GM12878 (cell line): ENCODE measurements around the gene OR10Z1. TPM values are rescaled to one million over a fixed set of nuclear protein-coding genes. Genes with fewer than 3 reads are reported as not detected.

ENCODE experiments used
- ATAC-seq: fragments of 200-7000 bp; cut with Tn5 transposase; 3 replicates; pipeline ENCODE4 v1.9.1; 2020; ENCODE audit warnings: mild to moderate bottlenecking, moderate library complexity
- Bru-seq: library from RNA; stranded (reverse); fragments of 400-500 nt; gene quantifications from one replicate; lab custom pipeline; 2021; lab: Mats Ljungman, UMichigan
- BruChase-seq, 2 experiments: library from RNA; stranded (reverse); fragments of 400-500 nt; gene quantifications; one replicate each; lab custom pipeline; 2021; lab: Mats Ljungman, UMichigan
- BruUV-seq: library from RNA; stranded (reverse); fragments of 400-500 nt; replicated peaks from 2 replicates; lab custom pipeline; 2021; lab: Mats Ljungman, UMichigan
- CTCF ChIA-PET: fragments of 300-600 bp; sonication (Branson Sonifier 250); formaldehyde crosslinking; extraction: SDS; loops from one replicate; lab custom pipeline; 2021; ENCODE audit warnings: inconsistent platforms; lab: Yijun Ruan, JAX
- POLR2A ChIA-PET: fragments of 350-600 bp; formaldehyde crosslinking; extraction: SDS; loops from one replicate; lab custom pipeline; 2021; ENCODE audit warnings: inconsistent platforms; lab: Charles Lee
- RAD21 ChIA-PET: fragments of 300-600 bp; sonication (Branson Sonifier 250); formaldehyde crosslinking; loops from one replicate; lab custom pipeline; 2023; ENCODE audit warnings: antibody characterized with exemption; ENCODE audit not compliant: unreplicated experiment; lab: Charles Lee
- SMC1A ChIA-PET: fragments of 300-600 bp; sonication (Branson Sonifier 250); formaldehyde crosslinking; loops from one replicate; lab custom pipeline; 2023; ENCODE audit not compliant: unreplicated experiment, uncharacterized antibody; lab: Charles Lee
- DNase-seq: peaks from one replicate; pipeline ENCODE4 v3.0.0-alpha.2; 2011; ENCODE audit warnings: low read depth, low spot score
- FAIRE-seq: peaks from 3 replicates; lab custom pipeline; 2011; peaks lifted over from hg19 to GRCh38; lab: Jason Lieb, UNC
- H2AFZ ChIP-seq: 2 replicates; pipeline ENCODE4 v1.6.0; 2011; ENCODE audit warnings: low read depth, low read length, control low read depth; ENCODE audit not compliant: control insufficient read depth
- H3K27ac ChIP-seq: 2 replicates; pipeline ENCODE4 v1.5.1; 2011; ENCODE audit warnings: control low read depth; ENCODE audit not compliant: control insufficient read depth, insufficient read depth
- H3K27me3 ChIP-seq, 2 experiments: replicated peaks in 1 of 2; 2 replicates each; pipeline versions ENCODE4 v1.6.0 to v1.6.1; 2011; ENCODE audit warnings: low read length in 1 of 2; ENCODE audit not compliant: control insufficient read depth in 2 of 2, insufficient read depth in 2 of 2
- H3K36me3 ChIP-seq, 2 experiments: 2 replicates each; pipeline ENCODE4 v1.5.1; 2011; ENCODE audit warnings: low read length in 1 of 2; ENCODE audit not compliant: control insufficient read depth in 2 of 2, insufficient read depth in 2 of 2
- H3K4me1 ChIP-seq: 2 replicates; pipeline ENCODE4 v1.6.1; 2011; ENCODE audit warnings: mild to moderate bottlenecking, low read length, moderate library complexity, mixed read lengths; ENCODE audit not compliant: control insufficient read depth, insufficient read depth
- H3K4me2 ChIP-seq: 2 replicates; pipeline ENCODE4 v1.6.0; 2011; ENCODE audit warnings: control low read depth; ENCODE audit not compliant: control insufficient read depth, insufficient read depth
- H3K4me3 ChIP-seq: fragments of 200-600 bp; sonication (generic); 2 replicates; pipeline ENCODE4 v1.5.1; 2016
- H3K79me2 ChIP-seq: 2 replicates; pipeline ENCODE4 v1.6.0; 2011; ENCODE audit warnings: low read length; ENCODE audit not compliant: control insufficient read depth, insufficient read depth
- H3K9ac ChIP-seq: 2 replicates; pipeline ENCODE4 v1.8.0; 2011; ENCODE audit warnings: low read length, control low read depth, mixed read lengths; ENCODE audit not compliant: control insufficient read depth, insufficient read depth
- H3K9me3 ChIP-seq: replicated peaks from 3 replicates; pipeline ENCODE4 v1.5.1; 2011; ENCODE audit warnings: mild to moderate bottlenecking, low read length; ENCODE audit not compliant: control insufficient read depth, insufficient read depth
- H4K20me1 ChIP-seq: 2 replicates; pipeline ENCODE4 v1.6.0; 2011; ENCODE audit not compliant: control insufficient read depth, insufficient read depth
- E2F8 ChIP-seq: fragments of 450-650 bp; IDR thresholded peaks from 2 replicates; pipeline ENCODE4 v1.6.1; 2018; ENCODE audit warnings: mild to moderate bottlenecking, low read depth, moderate library complexity; ENCODE audit not compliant: partially characterized antibody
- TCF3 ChIP-seq: IDR thresholded peaks from 2 replicates; pipeline ENCODE4 v1.6.1; 2012; ENCODE audit warnings: low read depth, mild to moderate bottlenecking, low read length, borderline replicate concordance; ENCODE audit not compliant: insufficient read depth
- WGBS: methylation state at CpG from one replicate; pipeline ENCODE4 v1.1.6; 2016; ENCODE audit warnings: low lambda C conversion rate; ENCODE audit not compliant: insufficient replicate concordance, insufficient coverage; ENCODE audit errors: missing lambda C conversion rate; 5-methylcytosine and 5-hydroxymethylcytosine counted together
- in situ Hi-C: fragments of 300-500 bp; cut with MboI; formaldehyde crosslinking; loops from 9 replicates; pipeline ENCODE4 v1.14.3; 2018; ENCODE audit warnings: mixed read lengths
- intact Hi-C: fragments of 100-400 bp; cut with micrococcal nuclease; formaldehyde crosslinking; loops from one replicate; pipeline ENCODE4 v1.14.2; 2022; ENCODE audit not compliant: unreplicated experiment
- long read RNA-seq, 2 experiments: library from polyadenylated mRNA; unstranded; transcript quantifications; one replicate each; pipeline ENCODE4 v2.0.0, GENCODE V29; 2019 to 2020
- polyA minus RNA-seq, 3 experiments: library from RNA; depleted of rRNA, polyadenylated mRNA; stranded (reverse); fragments of >200 nt; gene quantifications; 2 replicates each; pipeline ENCODE4 v1.2.3, GENCODE V29; 2011
- polyA plus RNA-seq, 11 experiments: library from polyadenylated mRNA; depleted of rRNA in 4 of 11; unstranded in 6 of 11; stranded (reverse) in 5 of 11; fragments of >200 nt; fragmentation: Nextera tagmentation in 4 of 11; fragmentation: Illumina TruSeq in 1 of 11; extraction: Ambion mirVana in 4 of 11; extraction: Trizol in 1 of 11; gene quantifications; 1 replicate in 1 of 11; 2 replicates in 10 of 11; pipeline versions ENCODE4 v1.2.1 to v1.2.3, GENCODE V29; 2011 to 2016; ENCODE audit warnings: inconsistent platforms in 2 of 11, missing spikeins in 2 of 11, low read depth in 1 of 11
- total RNA-seq, 4 experiments: library from RNA; depleted of rRNA in 3 of 4; stranded (reverse); fragments of >200 nt in 3 of 4; fragmentation: Illumina TruSeq in 1 of 4; extraction: Trizol in 1 of 4; gene quantifications; 2 replicates each; pipeline versions ENCODE4 v1.2.1 to v1.2.3, GENCODE V29; 2013 to 2021
- TF ChIP-seq, protein P1 (sequence below): fragments of 450-650 bp; IDR thresholded peaks from 2 replicates; pipeline ENCODE4 v1.6.1; 2017; ENCODE audit warnings: borderline replicate concordance

The OR10Z1 gene
- total RNA-seq (2013; cell fraction: nucleolus; rRNA removed) = not detected in 2 replicates
- not detected in 2 replicates for total RNA-seq (2014; rRNA removed)
- total RNA-seq (2014; rRNA removed; fragmentation: Illumina TruSeq; extraction: Trizol) = not detected in 2 replicates
- not detected in 2 replicates for total RNA-seq (2021)
- polyA plus RNA-seq (2011; ENCODE audit: low read depth) = not detected
- not detected in 2 replicates for polyA plus RNA-seq (2011; rRNA removed)
- polyA plus RNA-seq (2011; cell fraction: cytosol; rRNA removed) = not detected in 2 replicates
- not detected in 2 replicates for polyA plus RNA-seq (2011; cell fraction: nucleus; rRNA removed)
- not detected in 2 replicates for polyA plus RNA-seq (2012)
- polyA plus RNA-seq (2014; fragmentation: Illumina TruSeq; extraction: Trizol) = not detected in 2 replicates
- polyA plus RNA-seq (2014; fragmentation: Nextera tagmentation; extraction: Ambion mirVana) = not detected
- polyA plus RNA-seq (2014; rRNA removed) = not detected in 2 replicates
- polyA plus RNA-seq (2016; fragmentation: Nextera tagmentation; extraction: Ambion mirVana) = not detected
- not detected in 2 replicates for polyA minus RNA-seq (2011; rRNA and poly(A)+ RNA removed)
- polyA minus RNA-seq (2011; cell fraction: cytosol; rRNA and poly(A)+ RNA removed) = not detected in 2 replicates
- not detected in 2 replicates for polyA minus RNA-seq (2011; cell fraction: nucleus; rRNA and poly(A)+ RNA removed)
- Bru-seq, nascent RNA = not detected
- BruChase-seq, experiment 1, labeled RNA remaining after a 6-hour chase = not detected
- BruChase-seq, experiment 2, labeled RNA remaining after a 2-hour chase = not detected
- long read RNA-seq, experiment 1 = 0 reads
- long read RNA-seq, experiment 2 = 0 reads

- Histone ChIP-seq H3K4me2 (no peak within 1 kb of the TSS), H3K9me3 (no peaks in the 10 kb centered on the region), H3K27me3 (no peaks in the 10 kb centered on the region), H3K4me1 (no peaks in the 10 kb centered on the region), H4K20me1 (no peaks in the 10 kb centered on the region), H3K27ac (no peak within 1 kb of the TSS), H2AFZ (no peak within 1 kb of the TSS), H3K79me2 (no peaks in the 10 kb centered on the region), H3K36me3 (no peaks in the 10 kb centered on the region), H3K4me3 (no peak within 1 kb of the TSS), H3K9ac (no peak within 1 kb of the TSS)
- ChIA-PET RAD21 (no interaction called here), SMC1A (no interaction called here), POLR2A (no interaction called here), CTCF (no interaction called here)
- FAIRE-seq (no peak), DNase-seq (no peak), ATAC-seq (no peak)
- no TSS peak for BruUV-seq
- in situ Hi-C loops (no loop called here), intact Hi-C loops (no loop called here)
- WGBS = 25% methylated on average over 1 of the region's 1 CpG
- no peak for TF ChIP-seq E2F8
- TF ChIP-seq, protein P1, sequence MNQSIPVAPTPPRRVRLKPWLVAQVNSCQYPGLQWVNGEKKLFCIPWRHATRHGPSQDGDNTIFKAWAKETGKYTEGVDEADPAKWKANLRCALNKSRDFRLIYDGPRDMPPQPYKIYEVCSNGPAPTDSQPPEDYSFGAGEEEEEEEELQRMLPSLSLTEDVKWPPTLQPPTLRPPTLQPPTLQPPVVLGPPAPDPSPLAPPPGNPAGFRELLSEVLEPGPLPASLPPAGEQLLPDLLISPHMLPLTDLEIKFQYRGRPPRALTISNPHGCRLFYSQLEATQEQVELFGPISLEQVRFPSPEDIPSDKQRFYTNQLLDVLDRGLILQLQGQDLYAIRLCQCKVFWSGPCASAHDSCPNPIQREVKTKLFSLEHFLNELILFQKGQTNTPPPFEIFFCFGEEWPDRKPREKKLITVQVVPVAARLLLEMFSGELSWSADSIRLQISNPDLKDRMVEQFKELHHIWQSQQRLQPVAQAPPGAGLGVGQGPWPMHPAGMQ = no peak
- no peak for TF ChIP-seq TCF3
Measured at GRCh38 chr1:158604968-158605367, at the start of gene OR10Z1. OR10Z1 (plus strand) TSS chr1:158605268; CDS start chr1:158606439, 1,171 bp downstream.
